IPS-15b (cell line): Measurements from ENCODE around the gene PDCD7.
A peak's percentile ranks its signal among the peaks of the same experiment; 100 is the strongest.
"Not testable (repeated sequence)": the region's sequence is repeated elsewhere in the genome, so short reads cannot be mapped to it uniquely, and the experiment has no call there.

Experiments used
- H3K27me3 ChIP-seq: one replicate; pipeline ENCODE4 v1.6.1; 2013; ENCODE audit warnings: low read length; ENCODE audit not compliant: control insufficient read depth, insufficient read depth
- H3K36me3 ChIP-seq: one replicate; pipeline ENCODE4 v1.6.1; 2013; ENCODE audit warnings: low read length; ENCODE audit not compliant: control insufficient read depth, insufficient read depth
- H3K4me1 ChIP-seq: one replicate; pipeline ENCODE4 v1.6.1; 2013; ENCODE audit warnings: mild to moderate bottlenecking, low read length; ENCODE audit not compliant: control insufficient read depth, insufficient read depth
- H3K4me3 ChIP-seq: one replicate; pipeline ENCODE4 v1.5.1; 2013; ENCODE audit warnings: low read depth, low read length
- H3K9ac ChIP-seq: one replicate; pipeline ENCODE4 v1.6.1; 2013; ENCODE audit warnings: low read depth, mild to moderate bottlenecking, low read length
- H3K9me3 ChIP-seq: one replicate; pipeline ENCODE4 v1.6.1; 2013; ENCODE audit warnings: mild to moderate bottlenecking, low read length; ENCODE audit not compliant: control insufficient read depth, insufficient read depth

The PDCD7 gene

GRCh38 chr15:65133548-65134200 lies at the start of gene PDCD7:
Gene PDCD7 (minus strand): TSS chr15:65133808. CDS start chr15:65133781, 27 bp downstream.
- peak within 1 kb of the TSS; percentile 54 for H3K4me3 ChIP-seq
- H3K36me3 ChIP-seq = peaks cover 2% of the 10 kb centered on the region
- no peaks in the 10 kb centered on the region for H3K4me1 ChIP-seq
- H3K27me3 ChIP-seq = no peaks in the 10 kb centered on the region
- peak within 1 kb of the TSS; percentile 91 for H3K9ac ChIP-seq
- H3K9me3 ChIP-seq = no peaks in the 10 kb centered on the region

DNA sequence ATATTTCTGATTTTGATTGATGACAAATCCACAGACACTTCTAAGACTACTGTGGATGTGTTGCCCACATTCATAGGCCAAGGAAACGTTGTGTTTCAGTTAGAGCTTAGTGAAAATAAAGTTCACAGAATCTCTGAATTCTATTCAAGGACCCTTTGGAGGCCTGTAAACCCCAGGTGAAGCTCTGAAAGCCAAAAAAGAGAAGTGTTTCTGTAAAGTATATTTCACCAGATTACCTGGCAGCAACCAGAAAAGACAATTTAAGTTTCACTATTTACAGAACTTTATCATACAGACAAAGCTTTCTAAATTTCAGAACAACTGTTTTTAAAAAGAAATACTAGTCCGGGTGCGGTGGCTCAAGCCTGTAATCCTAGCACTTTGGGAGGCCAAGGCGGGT lies 48.9 kb upstream of the PDCD7 start:
- H3K4me3 ChIP-seq = no peak overlapping the region

DNA sequence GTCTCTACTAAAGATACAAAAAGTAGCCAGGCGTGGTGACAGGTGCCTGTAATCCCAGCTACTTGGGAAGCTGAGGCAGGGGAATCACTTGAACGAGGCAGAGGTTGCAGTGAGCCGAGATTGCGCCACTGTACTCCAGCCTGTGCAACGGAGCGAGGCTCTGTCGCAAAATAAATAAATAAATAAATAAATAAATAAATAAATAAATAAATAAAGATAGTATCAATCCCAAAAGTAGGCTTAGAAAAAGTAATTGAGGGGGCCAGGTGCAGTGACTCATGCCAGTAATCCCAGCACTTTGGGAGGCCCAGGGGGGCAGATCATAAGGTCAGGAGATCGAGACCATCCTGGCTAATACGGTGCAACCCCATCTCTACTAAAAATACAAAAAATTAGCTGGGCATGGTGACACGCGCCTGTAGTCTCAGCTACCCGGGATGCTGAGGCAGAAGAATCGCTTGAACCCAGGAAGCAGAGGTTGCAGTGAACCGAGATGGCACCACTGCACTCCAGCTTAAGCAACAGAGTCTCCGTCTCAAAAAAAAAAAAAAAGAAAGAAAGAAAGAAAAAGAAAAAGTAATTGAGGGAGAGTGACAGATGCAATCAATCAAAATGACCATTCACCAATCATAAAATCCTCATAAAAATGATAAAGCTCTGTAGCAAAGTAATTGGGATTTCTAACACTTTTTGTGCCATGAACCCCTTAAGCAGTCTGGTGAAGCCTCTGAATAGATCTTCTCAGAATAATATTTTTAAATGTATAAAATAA lies 48.2 kb upstream of the PDCD7 start:
- H3K9ac ChIP-seq, H3K4me1 ChIP-seq, H3K4me3 ChIP-seq, H3K36me3 ChIP-seq, H3K9me3 ChIP-seq, H3K27me3 ChIP-seq: not testable (repeated sequence)

More for the DNA sequence above, 48.9 kb upstream of the PDCD7 start:
- H3K36me3 ChIP-seq = peaks cover 5% of the 10 kb centered on the region
- no peaks in the 10 kb centered on the region for H3K9me3 ChIP-seq
- H3K4me1 ChIP-seq = no peaks in the 10 kb centered on the region
- H3K27me3 ChIP-seq = no peaks in the 10 kb centered on the region
- no peak overlapping the region for H3K9ac ChIP-seq

DNA sequence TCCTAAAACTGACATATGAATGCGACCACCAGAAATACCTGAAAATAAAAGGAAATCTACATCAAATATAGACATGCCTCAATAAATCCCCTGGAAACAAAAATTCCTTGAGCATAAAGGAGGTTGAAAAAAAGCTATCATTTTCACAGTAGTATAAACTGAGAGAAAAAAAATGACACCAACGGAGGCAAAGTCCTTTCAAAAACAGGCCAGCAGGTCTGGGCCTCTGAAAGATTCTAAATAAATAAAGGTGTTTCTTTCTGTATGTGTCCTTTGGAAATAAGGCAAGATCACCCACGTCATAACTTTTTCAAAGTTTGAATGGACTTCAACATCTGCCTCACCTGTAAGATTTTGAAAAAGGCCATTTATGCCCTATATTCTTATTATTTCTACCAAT lies 46.6 kb upstream of the PDCD7 start:
- Histone ChIP-seq H3K9ac (no peak overlapping the region), H3K4me1 (no peaks in the 10 kb centered on the region), H3K4me3 (no peak overlapping the region), H3K27me3 (no peaks in the 10 kb centered on the region), H3K36me3 (peaks cover 7% of the 10 kb centered on the region), H3K9me3 (no peaks in the 10 kb centered on the region)

DNA sequence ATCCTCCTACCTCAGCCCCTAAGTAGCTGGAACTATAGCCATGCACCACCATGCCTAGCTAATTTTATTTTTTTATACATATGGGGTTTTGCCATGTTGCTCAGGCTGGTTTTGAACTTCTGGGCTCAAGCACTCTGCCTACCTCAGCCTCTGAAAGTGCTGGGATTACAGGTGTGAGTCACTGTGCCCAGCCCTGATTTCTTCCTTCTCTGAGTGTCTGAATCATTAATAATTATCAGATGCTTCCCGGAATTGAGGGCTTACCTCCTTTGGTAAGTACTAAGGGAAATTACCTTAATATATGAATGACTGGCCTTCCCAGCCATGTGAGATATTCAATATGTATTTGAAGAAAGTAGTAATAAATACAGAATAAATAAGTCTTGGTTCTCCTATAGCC lies 44.3 kb upstream of the PDCD7 start:
- Histone ChIP-seq H3K9ac (no peak overlapping the region), H3K36me3 (peaks cover 10% of the 10 kb centered on the region), H3K27me3 (no peaks in the 10 kb centered on the region), H3K4me3 (no peak overlapping the region), H3K4me1 (no peaks in the 10 kb centered on the region), H3K9me3 (no peaks in the 10 kb centered on the region)

DNA sequence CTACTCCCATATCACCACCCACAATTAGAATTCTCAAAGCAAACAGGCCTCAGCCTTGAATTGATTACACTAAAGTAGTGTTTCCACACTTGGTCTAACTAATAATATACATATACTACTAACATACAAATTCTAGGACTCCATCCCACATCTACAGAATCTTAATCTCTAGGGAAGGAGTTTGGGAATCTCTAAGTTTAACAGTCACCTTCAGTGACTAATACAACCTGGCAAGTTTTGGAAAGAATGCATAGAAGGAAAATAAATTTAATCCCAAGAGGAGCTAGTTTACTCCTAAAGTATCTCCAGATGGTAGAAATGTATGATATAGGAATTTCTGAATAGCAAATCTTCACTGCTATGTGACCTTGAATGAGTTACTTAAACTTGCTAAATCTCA lies 42.4 kb upstream of the PDCD7 start:
- Histone ChIP-seq H3K36me3 (peaks cover 10% of the 10 kb centered on the region), H3K4me1 (no peaks in the 10 kb centered on the region), H3K9me3 (no peaks in the 10 kb centered on the region), H3K4me3 (no peak overlapping the region), H3K9ac (no peak overlapping the region), H3K27me3 (no peaks in the 10 kb centered on the region)

DNA sequence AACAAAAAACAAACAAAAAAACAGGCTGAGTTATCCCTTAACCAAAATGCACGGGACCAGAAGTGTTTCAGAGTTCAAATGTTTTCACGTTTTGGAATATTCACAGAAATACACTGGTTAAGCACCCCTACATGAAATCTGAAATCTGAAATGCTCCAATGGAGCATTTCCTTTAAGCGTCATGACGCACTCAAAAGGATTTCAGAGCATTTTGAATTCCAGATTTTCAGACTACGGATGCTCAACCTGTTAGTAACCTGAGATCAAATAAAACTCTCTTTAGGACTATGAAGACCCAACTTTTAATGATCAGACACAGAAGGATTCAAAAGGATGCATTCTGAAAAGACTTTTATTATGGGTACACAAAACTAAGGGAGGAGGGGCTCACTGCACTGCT lies 41.9 kb upstream of the PDCD7 start:
- Histone ChIP-seq H3K4me3 (no peak overlapping the region), H3K27me3 (no peaks in the 10 kb centered on the region), H3K4me1 (no peaks in the 10 kb centered on the region), H3K9ac (no peak overlapping the region), H3K36me3 (peaks cover 10% of the 10 kb centered on the region), H3K9me3 (no peaks in the 10 kb centered on the region)

DNA sequence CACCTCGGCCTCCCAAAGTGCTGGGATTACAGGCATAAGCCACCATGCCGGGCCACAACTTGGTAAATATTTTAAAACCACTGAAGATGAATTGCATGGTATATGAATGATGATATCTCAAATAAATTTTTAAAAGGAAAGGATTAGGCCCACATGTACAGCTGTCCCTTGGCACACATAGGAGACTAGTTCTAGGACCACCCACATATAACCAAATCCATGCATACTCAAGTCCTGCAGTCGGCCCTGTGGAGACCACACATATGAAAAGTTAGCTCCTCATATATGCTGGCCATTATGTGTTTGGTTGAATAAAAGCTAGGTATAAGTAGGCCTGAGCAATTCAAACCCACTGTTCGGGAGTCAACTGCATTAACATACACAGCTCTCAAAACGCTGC lies 40.9 kb upstream of the PDCD7 start:
- Histone ChIP-seq H3K9ac (no peak overlapping the region), H3K27me3 (no peaks in the 10 kb centered on the region), H3K4me3 (no peak overlapping the region), H3K9me3 (no peaks in the 10 kb centered on the region), H3K4me1 (no peaks in the 10 kb centered on the region), H3K36me3 (peaks cover 7% of the 10 kb centered on the region)

DNA sequence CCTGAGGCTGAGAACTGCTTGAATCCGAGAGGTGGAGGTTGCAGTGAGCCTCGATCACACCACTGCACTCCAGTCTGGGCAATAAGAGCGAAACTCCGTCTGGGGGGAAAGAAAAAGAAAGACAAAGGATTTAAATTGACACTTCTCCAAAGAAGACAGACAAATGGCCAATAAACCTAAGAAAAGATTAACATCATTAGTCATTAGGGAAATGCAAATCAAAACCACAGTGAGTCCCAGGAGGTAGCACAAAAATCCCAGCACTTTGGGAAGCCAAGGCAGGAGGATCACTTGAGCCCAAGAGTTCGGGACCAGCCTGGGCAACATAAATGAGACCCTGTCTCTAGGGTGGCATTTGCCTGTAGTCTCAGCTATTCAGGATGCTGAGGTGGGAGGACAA lies 38.9 kb upstream of the PDCD7 start:
- peaks cover 5% of the 10 kb centered on the region for H3K36me3 ChIP-seq
- no peak overlapping the region for H3K9ac ChIP-seq
- H3K4me3 ChIP-seq = no peak overlapping the region
- no peaks in the 10 kb centered on the region for H3K4me1 ChIP-seq
- H3K27me3 ChIP-seq = no peaks in the 10 kb centered on the region
- H3K9me3 ChIP-seq = no peaks in the 10 kb centered on the region

DNA sequence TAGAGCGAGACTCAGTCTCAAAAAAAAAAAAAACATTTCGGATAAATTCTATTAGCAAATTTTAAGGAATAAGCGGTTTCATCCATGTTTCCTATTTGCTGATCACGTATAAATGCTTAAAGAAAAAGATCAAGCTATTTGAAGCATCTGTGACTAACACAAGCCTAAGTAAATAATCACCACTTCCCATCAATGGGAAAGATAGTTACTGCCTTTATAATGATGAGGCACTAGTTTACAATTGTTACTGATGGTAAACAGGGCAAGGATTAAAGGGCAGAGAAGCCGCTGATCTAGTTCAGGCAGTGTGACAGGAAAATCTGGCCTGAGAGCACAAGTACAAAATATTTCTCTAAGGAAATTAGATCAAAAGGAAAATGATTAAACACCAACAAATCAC lies 37.8 kb upstream of the PDCD7 start:
- H3K27me3 ChIP-seq = no peaks in the 10 kb centered on the region
- H3K4me1 ChIP-seq = no peaks in the 10 kb centered on the region
- H3K9ac ChIP-seq = no peak overlapping the region
- H3K9me3 ChIP-seq = no peaks in the 10 kb centered on the region
- H3K4me3 ChIP-seq = no peak overlapping the region
- peaks cover 3% of the 10 kb centered on the region for H3K36me3 ChIP-seq

DNA sequence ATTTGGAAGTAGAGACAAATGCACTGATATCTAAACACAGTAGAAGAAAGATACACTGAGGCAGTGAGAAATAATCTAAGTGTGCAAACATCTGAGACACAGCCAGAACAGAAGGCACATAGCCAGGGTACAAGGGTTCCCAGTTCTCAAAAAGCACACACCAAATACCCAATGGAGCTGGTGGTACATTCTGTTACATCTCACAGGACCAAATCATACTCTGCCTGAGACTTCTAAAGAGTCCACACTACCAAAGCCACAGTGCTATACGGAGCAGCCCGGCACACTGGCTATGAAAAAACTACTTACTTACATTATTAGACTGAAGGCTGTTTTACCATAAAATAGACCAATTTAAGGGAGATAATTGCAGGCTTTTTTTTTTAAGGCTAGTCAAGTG lies 32.3 kb upstream of the PDCD7 start:
- H3K4me3 ChIP-seq = no peak overlapping the region
- no peaks in the 10 kb centered on the region for H3K36me3 ChIP-seq
- no peak overlapping the region for H3K9ac ChIP-seq
- no peaks in the 10 kb centered on the region for H3K27me3 ChIP-seq
- H3K9me3 ChIP-seq = no peaks in the 10 kb centered on the region
- no peaks in the 10 kb centered on the region for H3K4me1 ChIP-seq

DNA sequence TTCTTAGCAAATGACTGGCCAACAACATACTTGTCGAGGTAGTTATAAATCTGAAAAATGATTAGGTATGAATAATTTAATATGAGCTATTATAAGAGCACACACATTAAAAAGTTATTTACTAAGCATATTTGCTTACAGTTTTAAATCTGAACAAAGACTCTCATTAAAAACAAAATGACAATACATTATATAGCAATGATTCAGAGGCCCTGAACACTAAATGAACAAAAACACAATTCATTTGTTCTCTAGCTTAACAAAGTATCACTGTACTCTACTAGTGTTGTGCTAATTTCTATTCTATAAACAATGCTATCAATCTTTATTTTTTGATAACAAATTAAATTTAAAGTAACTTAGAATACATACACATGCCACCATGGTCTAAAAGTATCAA lies 30.5 kb upstream of the PDCD7 start:
- no peak overlapping the region for H3K4me3 ChIP-seq
- no peaks in the 10 kb centered on the region for H3K27me3 ChIP-seq
- no peaks in the 10 kb centered on the region for H3K36me3 ChIP-seq
- no peaks in the 10 kb centered on the region for H3K9me3 ChIP-seq
- no peaks in the 10 kb centered on the region for H3K4me1 ChIP-seq
- H3K9ac ChIP-seq = no peak overlapping the region
